Nasal cavity respiratory epithelium epithelial cell of viscerocranial mucosa (primary cell): Measurements from ENCODE around the gene FBXO28. TPM values are rescaled to one million over a fixed set of nuclear protein-coding genes. Genes with fewer than 3 reads are reported as not detected.

ENCODE experiments used
- total RNA-seq: library from RNA; depleted of rRNA; stranded (reverse); fragments of >200 nt; gene quantifications from 2 replicates; pipeline ENCODE4 v1.2.3, GENCODE V29; 2014

FBXO28 gene
- 50.2 and 56.5 TPM in 2 replicates for total RNA-seq

GRCh38 chr1:224113918-224114786, at the start of gene FBXO28:
Gene FBXO28, plus strand, starts transcription at chr1:224114111. Its CDS starts 19 bp downstream, at chr1:224114130.

GRCh38 chr1:224182866-224183590, 69.1 kb downstream of the FBXO28 start, which contains the start of gene DEGS1:
Gene DEGS1, plus strand, starts transcription at chr1:224183240. Its CDS starts 97 bp downstream, at chr1:224183337.

Other genes starting within 250 kb of the FBXO28 start
- gene DEGS1, start 69.1 kb downstream of the FBXO28 start, total RNA-seq = 38.8 and 44.8 TPM in 2 replicates
- 25.3 and 31.5 TPM in 2 replicates for gene NVL, start 216.1 kb downstream of the FBXO28 start, total RNA-seq
- 110 and 128 TPM in 2 replicates for gene CNIH4, start 242.8 kb downstream of the FBXO28 start, total RNA-seq